Retinal pigment epithelial cell (primary cell): ENCODE data around the gene DDX10.

Experiments
- DNase-seq: peaks from one replicate; pipeline ENCODE4 v3.0.0-alpha.2; 2010; ENCODE audit warnings: low read depth
- H3K4me3 ChIP-seq: 2 replicates; pipeline ENCODE4 v1.5.1; 2011; ENCODE audit warnings: mild to moderate bottlenecking, low read length, control low read depth, moderate library complexity
- CTCF ChIP-seq: conservative IDR thresholded peaks from 2 replicates; pipeline ENCODE4 v1.5.1; 2011; ENCODE audit warnings: low read depth, low read length, control low read depth, inconsistent platforms

DDX10 gene

DNA sequence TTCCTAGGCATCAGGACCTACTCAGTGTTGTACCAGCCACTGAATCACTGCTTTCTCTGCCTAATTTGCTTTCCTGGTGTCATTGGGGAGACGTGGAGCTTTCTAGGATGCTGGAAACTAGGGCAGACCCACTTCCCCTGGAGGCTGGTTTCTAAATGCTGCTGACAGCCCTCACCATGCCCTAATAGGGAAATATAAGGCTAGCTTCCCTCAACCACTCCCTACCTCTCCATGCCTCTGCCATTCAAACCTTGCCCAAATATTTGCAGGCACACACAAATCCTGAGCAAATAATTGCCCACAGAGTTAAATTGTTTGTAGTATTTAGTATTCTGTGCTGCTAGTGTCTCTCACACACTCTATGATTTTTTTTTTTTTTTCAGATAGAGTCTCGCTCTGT, 310.2 kb downstream of the DDX10 start:
- DNase-seq: no peak
- TF ChIP-seq CTCF: no peak
- no peak overlapping the region for H3K4me3 ChIP-seq

DNA sequence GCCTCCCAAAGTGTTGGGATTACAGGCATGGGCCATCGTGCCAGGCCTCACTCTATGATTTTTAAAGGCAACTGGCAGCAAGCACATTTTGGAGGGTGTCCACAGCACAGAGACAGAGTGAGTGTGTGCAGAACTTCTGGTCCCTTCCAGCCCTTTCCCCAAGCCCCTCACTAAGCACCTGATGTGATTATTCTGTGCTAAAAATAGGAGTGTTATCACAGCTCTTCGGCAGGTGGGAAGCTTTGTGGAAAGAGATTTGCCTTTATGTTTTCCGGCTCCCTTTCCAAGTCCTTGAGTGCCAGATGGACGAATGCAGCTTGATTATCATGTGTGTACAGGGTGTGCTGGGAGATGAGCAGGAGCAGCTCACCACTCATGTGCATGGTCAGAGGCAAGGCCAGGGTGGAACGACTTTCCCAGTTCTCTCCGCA, 310.8 kb downstream of the DDX10 start:
- H3K4me3 ChIP-seq: no peak overlapping the region
- TF ChIP-seq CTCF: no peak
- no peak for DNase-seq

GRCh38 chr11:108983636-108984420, 319.0 kb downstream of the DDX10 start:
- no peak overlapping the region for H3K4me3 ChIP-seq
- no peak for DNase-seq
- no peak for TF ChIP-seq CTCF

- DNase-seq: no peak
- no peak overlapping the region for H3K4me3 ChIP-seq
- TF ChIP-seq CTCF: no peak
Measured at GRCh38 chr11:108984523-108984922, 319.7 kb downstream of the DDX10 start.

- TF ChIP-seq CTCF: no peak
- H3K4me3 ChIP-seq: no peak overlapping the region
- DNase-seq: no peak
Measured at GRCh38 chr11:108985236-108985944, 320.5 kb downstream of the DDX10 start.

GRCh38 chr11:108985945-108986279, 321.0 kb downstream of the DDX10 start:
- no peak for DNase-seq
- no peak for TF ChIP-seq CTCF
- no peak overlapping the region for H3K4me3 ChIP-seq
